ENCODE data around the gene ERICH6B.

DNA sequence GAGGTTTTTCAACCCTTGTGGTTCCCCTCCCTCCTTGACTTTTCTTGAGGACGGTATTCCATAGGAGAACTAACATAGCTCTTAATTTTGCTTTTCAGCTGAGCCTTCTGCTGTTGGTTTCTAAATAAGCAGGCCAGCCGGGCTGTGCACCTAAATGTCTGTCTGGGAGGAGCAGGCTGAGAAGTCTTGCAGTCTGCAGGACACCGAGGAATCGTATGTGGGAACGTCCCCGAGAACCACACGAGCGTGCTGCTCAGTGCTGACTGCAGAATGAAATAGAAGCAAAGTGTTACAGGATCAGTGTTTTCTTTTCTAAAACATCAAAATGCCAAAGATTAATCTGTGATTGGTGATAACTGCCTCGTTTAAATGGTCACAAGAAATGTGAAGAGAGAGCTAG lies 80.9 kb downstream of the ERICH6B start:
- TF ChIP-seq, protein P1, sequence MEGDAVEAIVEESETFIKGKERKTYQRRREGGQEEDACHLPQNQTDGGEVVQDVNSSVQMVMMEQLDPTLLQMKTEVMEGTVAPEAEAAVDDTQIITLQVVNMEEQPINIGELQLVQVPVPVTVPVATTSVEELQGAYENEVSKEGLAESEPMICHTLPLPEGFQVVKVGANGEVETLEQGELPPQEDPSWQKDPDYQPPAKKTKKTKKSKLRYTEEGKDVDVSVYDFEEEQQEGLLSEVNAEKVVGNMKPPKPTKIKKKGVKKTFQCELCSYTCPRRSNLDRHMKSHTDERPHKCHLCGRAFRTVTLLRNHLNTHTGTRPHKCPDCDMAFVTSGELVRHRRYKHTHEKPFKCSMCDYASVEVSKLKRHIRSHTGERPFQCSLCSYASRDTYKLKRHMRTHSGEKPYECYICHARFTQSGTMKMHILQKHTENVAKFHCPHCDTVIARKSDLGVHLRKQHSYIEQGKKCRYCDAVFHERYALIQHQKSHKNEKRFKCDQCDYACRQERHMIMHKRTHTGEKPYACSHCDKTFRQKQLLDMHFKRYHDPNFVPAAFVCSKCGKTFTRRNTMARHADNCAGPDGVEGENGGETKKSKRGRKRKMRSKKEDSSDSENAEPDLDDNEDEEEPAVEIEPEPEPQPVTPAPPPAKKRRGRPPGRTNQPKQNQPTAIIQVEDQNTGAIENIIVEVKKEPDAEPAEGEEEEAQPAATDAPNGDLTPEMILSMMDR (IDR thresholded peaks at IDR 0.05; ENCODE audit: low read length): no peak
- no peak for TF ChIP-seq EZH2 (IDR thresholded peaks at IDR 0.05; ENCODE audit: borderline replicate concordance, low read length)

All from OCI-LY1 (cell line).